ENCODE measurements around the gene EYS. TPM values are rescaled to one million over a fixed set of nuclear protein-coding genes. Genes with fewer than 3 reads are reported as not detected.

The EYS gene
- total and polyA plus RNA-seq, 4 donors, result 0.08 to 0.63 (median 0.36) TPM

DNA sequence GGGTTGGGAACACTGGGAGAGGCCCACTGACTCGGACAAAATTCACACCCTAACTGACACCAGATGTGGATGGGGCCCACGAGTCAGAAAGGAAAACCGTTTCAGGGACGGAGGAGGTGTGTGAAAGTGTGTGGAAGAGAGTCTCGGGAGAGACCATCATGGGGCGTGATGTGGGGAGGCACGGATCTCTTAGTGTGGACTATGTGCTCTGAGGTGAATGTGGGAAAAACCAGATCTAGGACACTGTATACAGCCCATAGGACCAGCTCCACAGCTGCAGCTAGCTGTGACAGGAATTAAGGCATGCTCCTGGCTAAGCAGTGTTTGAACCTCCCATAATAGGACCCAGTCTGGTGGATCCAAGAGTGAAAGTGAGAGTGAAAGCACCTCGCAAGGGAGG is 1380.1 kb downstream of the EYS start:
- Histone ChIP-seq H3K27ac (ENCODE audit: low read depth in 1 of 2, low read length in 2 of 2) (no peak overlapping the region), H3K36me3 (ENCODE audit: control insufficient read depth in 4 of 4, insufficient read depth in 3 of 4, low read depth in 1 of 4, low read length in 3 of 4) (no peaks in the 10 kb centered on the region), H3K27me3 (ENCODE audit: control insufficient read depth in 4 of 4, insufficient read depth in 4 of 4, low read length in 3 of 4) (peaks cover 0 to 2% (median 0%) of the 10 kb centered on the region in 4 donors), H3K9me3 (ENCODE audit: control insufficient read depth in 4 of 4, low read length in 3 of 4) (no peaks in the 10 kb centered on the region), H3K4me1 (ENCODE audit: control insufficient read depth in 4 of 4, insufficient read depth in 4 of 4, low read length in 3 of 4) (peaks cover 0 to 2% (median 0%) of the 10 kb centered on the region in 4 donors), H3K4me3 (ENCODE audit: low read depth in 1 of 3, low read length in 3 of 3) (no peak overlapping the region), H3K9ac (ENCODE audit: low read depth in 1 of 2, low read length in 2 of 2) (no peak overlapping the region)
- no peak for TF ChIP-seq NR2F2 (IDR thresholded peaks at IDR 0.05)
- TF ChIP-seq, protein P1, sequence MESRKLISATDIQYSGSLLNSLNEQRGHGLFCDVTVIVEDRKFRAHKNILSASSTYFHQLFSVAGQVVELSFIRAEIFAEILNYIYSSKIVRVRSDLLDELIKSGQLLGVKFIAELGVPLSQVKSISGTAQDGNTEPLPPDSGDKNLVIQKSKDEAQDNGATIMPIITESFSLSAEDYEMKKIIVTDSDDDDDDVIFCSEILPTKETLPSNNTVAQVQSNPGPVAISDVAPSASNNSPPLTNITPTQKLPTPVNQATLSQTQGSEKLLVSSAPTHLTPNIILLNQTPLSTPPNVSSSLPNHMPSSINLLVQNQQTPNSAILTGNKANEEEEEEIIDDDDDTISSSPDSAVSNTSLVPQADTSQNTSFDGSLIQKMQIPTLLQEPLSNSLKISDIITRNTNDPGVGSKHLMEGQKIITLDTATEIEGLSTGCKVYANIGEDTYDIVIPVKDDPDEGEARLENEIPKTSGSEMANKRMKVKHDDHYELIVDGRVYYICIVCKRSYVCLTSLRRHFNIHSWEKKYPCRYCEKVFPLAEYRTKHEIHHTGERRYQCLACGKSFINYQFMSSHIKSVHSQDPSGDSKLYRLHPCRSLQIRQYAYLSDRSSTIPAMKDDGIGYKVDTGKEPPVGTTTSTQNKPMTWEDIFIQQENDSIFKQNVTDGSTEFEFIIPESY (IDR thresholded peaks at IDR 0.05), result no peak
- TF ChIP-seq, protein P2, sequence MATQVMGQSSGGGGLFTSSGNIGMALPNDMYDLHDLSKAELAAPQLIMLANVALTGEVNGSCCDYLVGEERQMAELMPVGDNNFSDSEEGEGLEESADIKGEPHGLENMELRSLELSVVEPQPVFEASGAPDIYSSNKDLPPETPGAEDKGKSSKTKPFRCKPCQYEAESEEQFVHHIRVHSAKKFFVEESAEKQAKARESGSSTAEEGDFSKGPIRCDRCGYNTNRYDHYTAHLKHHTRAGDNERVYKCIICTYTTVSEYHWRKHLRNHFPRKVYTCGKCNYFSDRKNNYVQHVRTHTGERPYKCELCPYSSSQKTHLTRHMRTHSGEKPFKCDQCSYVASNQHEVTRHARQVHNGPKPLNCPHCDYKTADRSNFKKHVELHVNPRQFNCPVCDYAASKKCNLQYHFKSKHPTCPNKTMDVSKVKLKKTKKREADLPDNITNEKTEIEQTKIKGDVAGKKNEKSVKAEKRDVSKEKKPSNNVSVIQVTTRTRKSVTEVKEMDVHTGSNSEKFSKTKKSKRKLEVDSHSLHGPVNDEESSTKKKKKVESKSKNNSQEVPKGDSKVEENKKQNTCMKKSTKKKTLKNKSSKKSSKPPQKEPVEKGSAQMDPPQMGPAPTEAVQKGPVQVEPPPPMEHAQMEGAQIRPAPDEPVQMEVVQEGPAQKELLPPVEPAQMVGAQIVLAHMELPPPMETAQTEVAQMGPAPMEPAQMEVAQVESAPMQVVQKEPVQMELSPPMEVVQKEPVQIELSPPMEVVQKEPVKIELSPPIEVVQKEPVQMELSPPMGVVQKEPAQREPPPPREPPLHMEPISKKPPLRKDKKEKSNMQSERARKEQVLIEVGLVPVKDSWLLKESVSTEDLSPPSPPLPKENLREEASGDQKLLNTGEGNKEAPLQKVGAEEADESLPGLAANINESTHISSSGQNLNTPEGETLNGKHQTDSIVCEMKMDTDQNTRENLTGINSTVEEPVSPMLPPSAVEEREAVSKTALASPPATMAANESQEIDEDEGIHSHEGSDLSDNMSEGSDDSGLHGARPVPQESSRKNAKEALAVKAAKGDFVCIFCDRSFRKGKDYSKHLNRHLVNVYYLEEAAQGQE (IDR thresholded peaks at IDR 0.05), result no peak
- TF ChIP-seq, protein P3, sequence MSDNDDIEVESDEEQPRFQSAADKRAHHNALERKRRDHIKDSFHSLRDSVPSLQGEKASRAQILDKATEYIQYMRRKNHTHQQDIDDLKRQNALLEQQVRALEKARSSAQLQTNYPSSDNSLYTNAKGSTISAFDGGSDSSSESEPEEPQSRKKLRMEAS (IDR thresholded peaks at IDR 0.05), result no peak
- TF ChIP-seq, protein P4, sequence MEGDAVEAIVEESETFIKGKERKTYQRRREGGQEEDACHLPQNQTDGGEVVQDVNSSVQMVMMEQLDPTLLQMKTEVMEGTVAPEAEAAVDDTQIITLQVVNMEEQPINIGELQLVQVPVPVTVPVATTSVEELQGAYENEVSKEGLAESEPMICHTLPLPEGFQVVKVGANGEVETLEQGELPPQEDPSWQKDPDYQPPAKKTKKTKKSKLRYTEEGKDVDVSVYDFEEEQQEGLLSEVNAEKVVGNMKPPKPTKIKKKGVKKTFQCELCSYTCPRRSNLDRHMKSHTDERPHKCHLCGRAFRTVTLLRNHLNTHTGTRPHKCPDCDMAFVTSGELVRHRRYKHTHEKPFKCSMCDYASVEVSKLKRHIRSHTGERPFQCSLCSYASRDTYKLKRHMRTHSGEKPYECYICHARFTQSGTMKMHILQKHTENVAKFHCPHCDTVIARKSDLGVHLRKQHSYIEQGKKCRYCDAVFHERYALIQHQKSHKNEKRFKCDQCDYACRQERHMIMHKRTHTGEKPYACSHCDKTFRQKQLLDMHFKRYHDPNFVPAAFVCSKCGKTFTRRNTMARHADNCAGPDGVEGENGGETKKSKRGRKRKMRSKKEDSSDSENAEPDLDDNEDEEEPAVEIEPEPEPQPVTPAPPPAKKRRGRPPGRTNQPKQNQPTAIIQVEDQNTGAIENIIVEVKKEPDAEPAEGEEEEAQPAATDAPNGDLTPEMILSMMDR (IDR thresholded peaks at IDR 0.05; ENCODE audit: low read depth, low read length, missing input control), result no peak
- WGBS, result 85% methylated on average over 8 of the region's 8 CpGs
- DNase-seq (ENCODE audit: low spot score), result no peak

DNA sequence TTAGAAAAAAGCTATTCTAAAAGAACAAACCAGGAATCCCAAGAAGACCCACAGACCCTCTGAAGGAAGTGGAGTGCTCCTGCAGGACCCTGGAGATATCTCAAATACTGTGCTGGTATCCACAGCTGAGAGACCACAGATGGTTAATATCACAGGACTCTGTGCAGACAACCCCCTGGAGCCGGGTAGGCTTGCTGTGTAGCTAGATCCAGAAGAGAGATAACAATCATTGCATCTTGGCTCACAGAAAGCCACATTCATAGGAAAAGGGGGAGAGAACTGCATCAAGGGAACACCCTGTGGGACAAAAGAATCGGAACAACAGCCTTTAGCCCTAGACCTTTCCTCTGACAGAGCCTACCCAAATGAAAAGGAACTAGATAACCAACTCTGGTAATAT is 1381.9 kb downstream of the EYS start:
- H3K36me3 ChIP-seq (ENCODE audit: control insufficient read depth in 4 of 4, insufficient read depth in 3 of 4, low read depth in 1 of 4, low read length in 3 of 4), result no peaks in the 10 kb centered on the region
- H3K4me3 ChIP-seq (ENCODE audit: low read depth in 1 of 3, low read length in 3 of 3), result no peak overlapping the region
- H3K27me3 ChIP-seq (ENCODE audit: control insufficient read depth in 4 of 4, insufficient read depth in 4 of 4, low read length in 3 of 4), result peaks cover 0 to 2% (median 0%) of the 10 kb centered on the region in 4 donors
- no peak for DNase-seq (ENCODE audit: low spot score)
- H3K4me1 ChIP-seq (ENCODE audit: control insufficient read depth in 4 of 4, insufficient read depth in 4 of 4, low read length in 3 of 4), result no peaks in the 10 kb centered on the region
- H3K9ac ChIP-seq (ENCODE audit: low read depth in 1 of 2, low read length in 2 of 2), result no peak overlapping the region
- H3K27ac ChIP-seq (ENCODE audit: low read depth in 1 of 2, low read length in 2 of 2), result no peak overlapping the region
- H3K9me3 ChIP-seq (ENCODE audit: control insufficient read depth in 4 of 4, low read length in 3 of 4), result no peaks in the 10 kb centered on the region
- WGBS, result 54% methylated on average over 2 of the region's 2 CpGs
- TF ChIP-seq HNF4A (conservative IDR thresholded peaks at IDR 0.05), result no peak
- TF ChIP-seq FOXA1 (IDR thresholded peaks at IDR 0.05), result no peak
- no peak for TF ChIP-seq FOXA2 (IDR thresholded peaks at IDR 0.05)
- TF ChIP-seq, protein P3 (IDR thresholded peaks at IDR 0.05), result no peak
- TF ChIP-seq EGR1 (IDR thresholded peaks at IDR 0.05; ENCODE audit: low read depth in 2 of 2), result no peak
- TF ChIP-seq JUND (IDR thresholded peaks at IDR 0.05), result no peak
- TF ChIP-seq RXRA (IDR thresholded peaks at IDR 0.05), result no peak
- no peak for TF ChIP-seq TAF1 (conservative IDR thresholded peaks at IDR 0.05)
- TF ChIP-seq, protein P5, sequence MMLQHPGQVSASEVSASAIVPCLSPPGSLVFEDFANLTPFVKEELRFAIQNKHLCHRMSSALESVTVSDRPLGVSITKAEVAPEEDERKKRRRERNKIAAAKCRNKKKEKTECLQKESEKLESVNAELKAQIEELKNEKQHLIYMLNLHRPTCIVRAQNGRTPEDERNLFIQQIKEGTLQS (IDR thresholded peaks at IDR 0.05), result no peak
- no peak for TF ChIP-seq SP1 (IDR thresholded peaks at IDR 0.05)
- no peak for TF ChIP-seq NR2F2 (IDR thresholded peaks at IDR 0.05)
